Esophagus squamous epithelium (tissue), 4 donors: Measurements from ENCODE around the gene DNAH11.

Experiments used
- CTCF ChIP-seq, 6 experiments: fragments of 450-650 bp in 4 of 6; fragments of 200-600 bp in 2 of 6; sonication (generic) in 2 of 6; IDR thresholded peaks; one replicate each; pipeline ENCODE4 v1.5.1; 2016 to 2019; ENCODE audit warnings: antibody characterized with exemption in 6 of 6, mild to moderate bottlenecking in 4 of 6, moderate library complexity in 4 of 6
- POLR2A ChIP-seq, 4 donors: fragments of 450-650 bp; IDR thresholded peaks; one replicate each; pipeline ENCODE4 v1.6.1; 2017; ENCODE audit warnings: antibody characterized with exemption in 4 of 4, mild to moderate bottlenecking in 4 of 4, moderate library complexity in 3 of 4

- TF ChIP-seq CTCF (IDR thresholded peaks at IDR 0.05) (no peak), POLR2A (IDR thresholded peaks at IDR 0.05) (no peak)
Observed at GRCh38 chr7:21587139-21587784, 44.4 kb downstream of the DNAH11 start.
